Activated T-cell treated with anti-CD3 and anti-CD28 coated beads, Interleukin-2, amount 50 U/mL, for 1 hour (primary cell): ENCODE measurements around the gene DFFA.
"Not testable (repeated sequence)": the region's sequence is repeated elsewhere in the genome, so short reads cannot be mapped to it uniquely, and the experiment has no call there.

Experiments
- DNase-seq: peaks from one replicate; pipeline ENCODE4 v3.0.0-alpha.2; 2020

The DFFA gene

DNA sequence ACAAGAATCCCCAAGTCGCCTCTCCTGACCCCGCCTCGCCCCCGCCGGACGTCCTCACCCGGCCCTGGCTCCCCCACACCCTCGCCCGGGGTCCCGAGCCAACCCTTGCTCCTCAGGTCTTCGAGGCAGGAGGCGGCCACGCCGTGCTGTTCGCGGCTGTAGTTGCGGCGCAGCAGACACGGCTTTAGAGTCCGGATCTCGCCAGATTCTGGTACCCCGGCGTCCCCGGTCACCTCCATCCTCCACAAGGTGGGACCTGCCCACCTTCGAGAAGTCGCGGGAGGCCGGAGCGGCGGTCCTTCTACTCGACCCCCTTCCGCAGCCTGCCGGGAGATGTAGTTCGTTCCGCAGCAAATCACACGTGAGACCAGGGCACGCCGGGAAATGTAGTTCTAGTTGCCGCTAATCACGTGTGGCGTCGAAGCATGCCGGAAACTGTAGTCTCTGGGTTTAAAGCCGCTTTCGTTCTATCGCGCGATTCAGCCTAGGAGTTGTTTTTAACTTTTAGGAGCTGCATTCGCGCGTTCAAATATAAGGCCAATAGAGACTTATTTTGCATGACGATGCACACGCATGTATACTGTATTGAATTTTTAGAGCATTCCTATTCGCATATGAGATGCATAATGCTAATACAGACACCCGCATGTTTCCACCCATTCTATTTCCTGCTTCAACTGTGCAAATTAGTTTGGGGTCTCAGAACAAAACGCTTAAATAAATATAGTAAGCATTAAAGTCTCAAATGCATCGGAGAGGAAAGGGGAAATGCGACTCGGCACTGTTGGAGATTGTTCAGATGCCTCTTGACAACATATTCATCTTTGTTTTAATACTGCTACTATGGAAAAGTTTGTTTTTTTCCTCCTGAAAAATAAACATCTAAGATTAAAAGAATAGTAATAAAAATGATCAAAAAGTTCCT is at the start of gene DFFA:
DFFA (minus strand) TSS at position 310 of the 925 bp plus-strand sequence; CDS start at position 239, 71 bp downstream.
- peak; percentile 86 for DNase-seq

DNA sequence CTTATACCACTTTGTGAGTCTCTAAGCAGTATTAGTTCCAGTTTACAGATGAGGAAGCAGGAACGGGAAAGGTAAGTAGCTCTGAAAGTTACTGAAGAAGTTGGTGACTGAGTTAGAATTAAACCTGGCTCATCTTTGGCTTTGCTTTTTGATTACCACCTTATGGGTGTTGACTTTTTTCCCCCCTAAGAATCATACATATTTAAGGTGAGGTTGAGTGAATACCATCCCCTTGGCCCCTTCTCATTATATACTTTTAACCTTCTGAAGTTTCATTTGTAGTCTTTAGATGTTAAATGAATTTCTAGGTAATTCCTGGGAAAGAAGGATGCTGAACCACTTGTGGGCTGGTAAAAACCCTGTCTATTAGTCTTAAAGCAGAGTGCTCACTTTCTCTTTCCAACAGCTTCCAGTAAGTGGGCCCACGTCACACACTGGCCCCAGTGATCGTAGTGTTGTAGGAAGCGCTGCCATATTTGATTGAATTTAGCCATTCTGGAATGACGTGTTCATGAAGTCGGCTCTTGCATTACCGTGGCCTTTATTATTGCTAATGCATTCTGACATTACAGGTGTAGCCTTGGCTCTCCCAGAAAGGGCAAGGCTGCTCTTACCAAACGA is 49.3 kb upstream of the DFFA start:
- DNase-seq: no peak

GRCh38 chr1:10520952-10521351 is 48.6 kb upstream of the DFFA start:
- DNase-seq: no peak

- DNase-seq: no peak
Measured at GRCh38 chr1:10520497-10520896, 48.2 kb upstream of the DFFA start.

- no peak for DNase-seq
Measured at GRCh38 chr1:10519016-10519417, 46.7 kb upstream of the DFFA start.

DNA sequence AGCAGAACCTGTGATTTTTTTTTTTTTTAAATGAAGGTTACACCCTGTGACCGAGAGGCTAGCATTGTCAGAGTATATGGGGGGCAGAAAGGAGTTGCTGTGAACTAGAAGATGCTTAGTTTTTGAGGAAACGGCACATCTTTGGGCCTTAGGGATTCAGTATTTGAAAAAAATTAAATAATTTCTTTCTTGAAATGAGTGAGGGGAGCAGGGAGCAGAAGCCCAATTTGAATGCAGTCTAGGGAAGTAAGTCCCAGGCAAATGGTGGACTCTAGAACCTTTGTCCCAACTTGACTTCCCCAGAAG is 45.3 kb upstream of the DFFA start:
- no peak for DNase-seq

GRCh38 chr1:10516925-10517676 is 44.8 kb upstream of the DFFA start:
- DNase-seq: no peak

DNA sequence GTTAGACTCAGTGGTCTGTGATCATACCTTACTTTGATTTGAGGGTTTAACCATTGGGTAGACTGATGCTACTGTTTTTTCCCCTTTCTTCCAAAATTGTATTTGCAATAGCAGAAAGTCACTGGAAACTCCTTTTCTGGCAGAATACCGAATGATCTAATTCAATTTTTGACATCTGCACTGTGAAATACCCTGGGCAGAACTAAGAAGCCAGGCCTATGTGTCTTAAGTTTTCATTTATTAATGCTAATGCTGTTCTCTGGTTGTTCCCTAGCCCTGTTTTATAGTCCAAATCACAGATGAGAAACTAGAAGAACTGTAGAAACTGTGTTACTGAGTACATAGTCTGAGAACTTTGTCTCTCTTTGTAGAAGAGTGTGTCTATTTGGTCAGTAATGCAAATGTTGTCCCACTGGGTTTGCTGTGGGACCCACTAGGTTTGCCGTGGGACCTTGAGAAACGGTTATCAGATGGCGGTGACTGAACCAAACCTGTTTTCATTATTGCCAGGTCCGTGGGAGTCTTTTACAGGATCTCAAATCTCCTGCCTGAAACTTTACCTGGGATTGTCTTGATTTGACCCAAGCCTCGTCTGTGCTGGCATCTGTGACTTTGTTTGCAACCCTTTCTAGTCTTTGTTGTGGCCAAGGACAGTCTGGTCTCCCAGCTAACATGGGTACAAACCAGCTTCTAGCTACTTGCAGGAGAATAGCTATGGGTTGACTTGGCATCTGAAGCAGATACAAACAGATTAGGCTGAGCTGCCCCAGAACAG is 43.8 kb upstream of the DFFA start:
- no peak for DNase-seq

- DNase-seq: no peak
Measured at GRCh38 chr1:10515301-10515975, 43.1 kb upstream of the DFFA start.

DNA sequence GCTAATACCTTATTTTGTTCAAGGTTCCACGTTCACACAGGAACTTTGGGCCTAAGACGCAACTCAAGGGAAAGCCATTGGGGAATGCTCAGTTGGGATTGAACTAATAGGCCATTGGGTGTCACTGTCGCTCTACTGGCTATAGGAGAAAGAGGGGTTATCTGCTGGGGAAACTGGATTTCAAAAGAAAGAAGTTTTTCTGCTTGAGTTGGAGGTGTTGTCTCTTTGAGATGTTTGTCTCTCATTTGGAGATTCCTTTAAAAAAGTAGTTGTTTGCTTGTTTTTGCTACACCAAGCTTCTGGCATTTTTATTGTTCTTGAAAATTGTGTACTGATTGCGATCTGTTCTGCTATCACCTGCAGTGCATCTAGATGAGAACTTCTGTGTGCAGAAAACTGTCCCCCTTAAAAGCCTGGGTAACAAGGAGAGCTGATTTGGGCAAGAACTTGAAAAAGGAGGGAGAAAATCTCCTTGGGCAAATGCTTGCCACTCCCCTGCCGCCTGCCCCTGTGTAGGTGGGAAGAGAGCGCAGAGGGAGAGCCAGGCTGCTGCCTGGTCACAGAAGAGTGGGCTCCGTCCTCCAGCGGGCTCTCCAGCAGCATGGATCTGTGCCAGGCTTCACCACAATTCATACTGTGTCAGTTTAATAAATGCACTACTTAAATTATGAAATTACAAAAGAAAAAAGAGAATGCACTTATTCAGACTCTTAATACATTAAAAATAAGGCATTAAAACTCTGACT is 42.3 kb upstream of the DFFA start:
- no peak for DNase-seq

DNA sequence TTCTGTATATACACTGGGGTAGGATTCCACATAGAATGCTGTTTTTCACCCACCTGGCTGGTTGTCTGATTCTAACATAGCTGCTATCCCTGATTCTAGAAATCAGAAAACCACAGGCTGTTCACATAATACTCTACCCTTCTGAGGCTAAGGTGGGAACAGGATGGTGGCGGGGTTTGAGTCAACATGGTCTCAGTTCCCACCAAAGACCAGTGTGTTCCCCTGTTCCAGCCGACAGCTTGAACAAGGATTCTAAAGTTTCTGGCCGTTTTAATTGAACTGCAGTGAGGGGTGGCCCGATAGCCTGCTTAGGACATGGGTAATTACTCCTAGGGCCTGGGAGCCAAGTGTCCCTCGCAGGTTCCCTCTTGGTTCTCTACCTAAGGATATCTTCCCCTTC is 40.9 kb upstream of the DFFA start:
- DNase-seq: no peak

DNA sequence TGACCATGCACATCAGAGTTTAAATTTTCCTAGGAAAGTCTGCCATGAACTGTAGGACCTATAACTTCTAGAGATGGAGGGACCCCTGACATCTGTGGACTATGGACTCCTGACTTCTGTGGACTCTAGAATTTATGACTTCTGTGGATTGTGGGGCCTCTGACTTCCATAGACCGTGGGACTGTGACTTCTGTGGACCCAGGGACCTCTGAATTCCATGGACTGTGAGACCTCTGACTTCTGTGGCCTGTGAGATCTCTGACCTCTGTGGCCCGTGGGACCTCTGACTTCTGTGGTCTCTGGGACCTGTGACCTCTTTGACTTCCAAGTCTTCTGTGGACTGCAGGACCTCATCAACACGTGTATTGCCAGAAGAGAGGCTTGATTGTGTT is 39.2 kb upstream of the DFFA start:
- no peak for DNase-seq

DNA sequence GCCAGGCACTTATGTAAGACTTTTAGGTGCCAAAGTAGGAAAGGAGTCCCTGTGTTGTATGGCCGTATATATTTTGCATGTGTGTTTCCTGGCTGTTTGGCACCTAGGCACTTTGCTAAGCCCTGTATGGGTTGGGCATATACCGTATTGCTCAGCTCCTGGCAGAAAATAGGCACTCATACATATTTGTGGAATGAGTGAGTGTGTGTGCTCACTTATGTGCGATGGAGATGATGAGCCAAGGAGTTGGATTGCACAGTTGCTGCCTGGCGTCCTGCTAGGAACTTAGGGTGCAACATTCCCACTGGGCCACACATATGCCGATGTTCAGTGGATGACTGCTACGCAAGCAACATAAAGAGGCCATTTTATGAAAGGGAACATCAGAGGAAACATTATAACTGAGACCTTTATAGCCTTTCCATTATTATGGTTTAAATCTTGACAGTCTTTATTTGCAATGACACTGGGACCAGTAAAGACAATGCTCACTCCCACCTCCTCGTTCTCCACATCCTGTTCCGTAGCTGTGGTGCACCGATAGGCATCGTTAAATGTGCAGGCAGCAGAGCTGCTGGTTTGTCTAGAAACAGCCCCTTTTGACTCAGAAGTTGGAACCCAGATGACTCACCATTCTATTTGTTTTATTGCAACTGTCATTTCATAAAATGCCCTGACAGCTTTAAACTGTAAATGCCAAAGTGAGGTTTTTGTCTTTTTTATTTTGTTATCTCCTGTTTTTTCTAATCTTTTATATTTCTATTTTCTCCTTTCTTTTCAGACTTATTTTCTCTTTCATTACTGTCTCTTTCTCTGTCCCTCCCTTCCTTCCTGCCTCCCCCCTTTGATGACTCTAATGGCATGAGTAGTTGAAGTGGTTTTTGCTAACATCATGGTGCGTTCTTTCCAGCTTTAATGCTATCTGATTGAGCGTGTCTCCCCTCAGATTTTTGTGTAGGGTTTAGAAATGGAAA is 38.5 kb upstream of the DFFA start:
- peak; percentile 69 for DNase-seq

- no peak for DNase-seq
Measured at GRCh38 chr1:10509809-10510509, 37.6 kb upstream of the DFFA start.

DNA sequence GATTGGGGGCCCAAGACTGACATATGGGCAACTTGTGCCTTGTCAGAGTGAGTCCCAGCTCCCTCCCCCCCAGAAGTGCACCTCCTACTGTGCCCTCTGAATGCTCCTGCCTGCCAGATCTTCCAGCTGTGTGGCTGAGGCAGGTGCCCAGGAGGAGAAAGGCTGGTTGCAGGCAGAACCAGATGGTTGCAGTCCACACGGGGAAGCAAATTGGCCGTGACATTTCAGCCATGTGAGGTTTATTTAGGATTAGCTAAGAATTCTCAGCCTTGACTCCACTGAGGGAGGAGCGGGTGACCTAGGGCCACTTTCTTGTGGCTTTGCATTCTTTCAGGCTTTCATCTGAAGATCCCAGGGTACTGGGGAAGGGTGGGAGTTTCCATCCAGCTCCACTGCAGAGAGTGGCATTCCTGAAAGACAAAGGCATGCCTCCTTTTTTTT is 36.2 kb upstream of the DFFA start:
- DNase-seq: no peak

GRCh38 chr1:10507111-10507879 is 35.0 kb upstream of the DFFA start:
- peak; percentile 59 for DNase-seq

DNA sequence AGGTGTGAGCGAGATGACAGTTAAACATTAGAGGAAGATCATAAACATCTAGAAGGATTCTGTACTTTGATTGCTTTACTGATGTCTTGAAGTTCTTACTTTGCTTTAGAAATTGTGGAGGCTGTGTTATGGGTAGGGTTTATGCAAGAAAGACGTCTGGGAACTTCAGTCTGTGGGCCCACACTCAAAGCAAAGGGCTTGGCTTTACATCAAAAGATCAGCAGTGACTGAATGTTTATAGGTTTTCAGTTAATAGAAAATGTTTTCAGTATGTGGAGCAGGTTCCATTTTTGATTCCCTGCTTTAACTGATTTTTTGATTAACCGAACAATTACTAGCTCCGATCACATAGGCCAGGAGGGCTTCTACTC is 34.3 kb upstream of the DFFA start:
- DNase-seq: no peak

DNA sequence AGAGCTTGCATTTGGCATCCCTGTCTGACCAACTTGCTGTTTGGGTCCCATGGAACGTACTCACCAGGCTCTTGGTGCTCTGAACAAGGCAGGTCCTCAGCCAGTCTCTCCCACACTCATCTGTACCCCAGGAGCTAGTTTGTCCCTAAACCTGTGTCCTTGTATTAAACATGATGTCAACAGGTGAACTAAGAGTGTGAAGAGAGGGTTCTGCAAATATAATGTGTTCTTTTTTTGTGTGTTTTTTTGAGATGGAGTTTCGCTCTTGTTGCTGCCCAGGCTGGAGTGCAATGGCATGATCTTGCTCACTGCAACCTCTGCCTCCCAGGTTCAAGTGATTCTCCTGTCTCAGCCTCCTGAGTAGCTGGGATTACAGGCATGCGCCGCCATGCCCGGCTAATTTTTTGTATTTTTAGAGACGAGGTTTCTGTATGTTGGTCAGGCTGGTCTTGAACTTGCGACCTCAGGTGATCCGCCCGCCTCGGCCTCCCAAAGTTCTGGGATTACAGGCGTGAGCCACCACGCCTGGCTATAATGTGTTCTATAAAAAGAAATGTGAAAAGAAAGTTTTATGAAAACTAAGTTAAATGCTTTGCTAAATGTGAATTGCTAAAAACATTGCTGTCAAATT is 33.8 kb upstream of the DFFA start:
- DNase-seq: not testable (repeated sequence)
